RCC 7860 (cell line): ENCODE measurements around the gene ART3.

Source experiments
- DNase-seq: peaks from one replicate; pipeline ENCODE4 v3.0.0-alpha.2; 2015; ENCODE audit warnings: low spot score
- FAIRE-seq: peaks from 2 replicates; lab custom pipeline; 2012; peaks lifted over from hg19 to GRCh38; lab: Jason Lieb, UNC

Gene ART3

GRCh38 chr4:76144546-76144945 is 70.0 kb downstream of the ART3 start:
- DNase-seq (no peak), FAIRE-seq (no peak)

GRCh38 chr4:76147454-76148141 is 73.1 kb downstream of the ART3 start:
- peak; percentile 35 for FAIRE-seq
- DNase-seq: peak; percentile 63

DNA sequence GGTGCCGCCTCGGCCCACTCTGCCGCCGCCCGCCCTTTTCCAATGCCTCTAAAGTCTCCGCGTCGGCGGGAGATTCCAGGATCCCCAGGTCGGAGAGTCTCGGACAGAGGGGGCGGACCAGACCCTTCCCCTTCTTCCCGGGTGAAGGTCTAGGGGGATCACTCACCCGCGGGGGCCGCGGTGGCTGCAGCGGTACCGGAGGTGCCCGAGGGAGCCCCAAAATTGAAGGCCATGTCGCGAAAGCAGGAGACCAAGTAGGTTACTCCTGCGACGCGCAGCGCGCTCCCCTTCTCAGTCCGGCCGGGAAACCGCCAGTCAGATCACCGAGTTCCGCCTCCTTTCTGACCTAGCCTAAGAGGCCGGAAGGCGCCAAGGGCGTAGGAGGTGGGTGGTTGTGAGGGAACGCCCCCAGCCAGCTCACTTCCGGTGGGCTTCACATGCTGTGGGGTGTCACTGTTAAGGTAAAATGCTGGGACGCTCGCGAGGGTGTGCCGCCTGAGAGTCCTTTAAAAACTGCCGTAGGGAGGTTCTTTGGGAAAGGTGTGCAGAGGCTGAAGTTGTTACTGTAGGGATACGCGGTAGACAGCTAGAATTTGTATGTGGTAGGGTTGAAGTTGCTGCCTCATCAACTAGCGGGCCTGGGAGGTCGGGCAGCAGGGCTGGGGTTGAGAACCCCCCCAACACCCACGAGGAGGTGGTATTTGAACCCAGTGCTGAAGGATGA is 73.8 kb downstream of the ART3 start, which contains the start of gene NUP54:
Gene NUP54, minus strand, starts transcription at position 256 of the 724 bp plus-strand sequence. Its CDS starts 23 bp downstream, at position 233.
- DNase-seq (peak; percentile 79), FAIRE-seq (peak; percentile 66)

- FAIRE-seq (no peak), DNase-seq (no peak)
These were observed 78.8 kb downstream of the ART3 start for GRCh38 chr4:76153356-76153755.

DNA sequence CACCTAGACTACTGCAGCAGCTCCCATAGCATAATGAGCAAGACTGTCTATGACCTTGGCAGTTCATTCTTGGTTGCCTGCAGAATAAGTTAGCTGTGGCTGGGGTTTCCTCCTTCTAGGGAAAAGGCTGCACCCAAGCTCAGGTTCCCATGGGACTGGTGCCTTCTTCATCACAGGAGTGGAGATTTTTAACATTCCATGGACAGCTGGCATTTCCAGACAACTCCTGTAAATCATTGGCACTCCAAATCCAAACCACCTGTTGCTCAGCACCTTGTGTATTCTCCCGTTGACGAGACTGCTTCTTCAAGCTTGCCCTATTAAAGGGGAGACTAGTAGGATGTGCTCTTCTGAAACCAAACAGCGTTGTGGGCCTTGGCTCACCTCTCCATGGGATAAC is 81.5 kb downstream of the ART3 start:
- FAIRE-seq (no peak), DNase-seq (no peak)

DNA sequence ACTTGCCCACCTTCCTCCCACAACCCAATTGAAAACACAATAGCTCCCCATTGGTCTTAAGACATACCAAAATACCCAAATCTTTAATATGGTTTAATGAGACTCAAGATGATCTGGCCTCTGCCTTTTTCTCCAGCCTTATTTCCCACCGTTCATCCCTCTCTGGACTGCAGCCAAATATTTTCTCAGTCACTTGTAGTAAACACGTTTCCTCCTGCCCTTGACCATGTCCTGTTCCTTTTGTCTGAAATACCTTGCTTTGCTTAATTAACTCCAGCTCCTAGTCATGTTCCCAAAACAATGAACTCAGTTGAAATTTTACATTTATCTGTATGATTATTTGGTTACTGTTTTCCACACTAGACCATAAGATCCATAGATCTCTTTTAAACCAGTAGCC is 82.1 kb downstream of the ART3 start:
- FAIRE-seq (no peak), DNase-seq (no peak)

DNA sequence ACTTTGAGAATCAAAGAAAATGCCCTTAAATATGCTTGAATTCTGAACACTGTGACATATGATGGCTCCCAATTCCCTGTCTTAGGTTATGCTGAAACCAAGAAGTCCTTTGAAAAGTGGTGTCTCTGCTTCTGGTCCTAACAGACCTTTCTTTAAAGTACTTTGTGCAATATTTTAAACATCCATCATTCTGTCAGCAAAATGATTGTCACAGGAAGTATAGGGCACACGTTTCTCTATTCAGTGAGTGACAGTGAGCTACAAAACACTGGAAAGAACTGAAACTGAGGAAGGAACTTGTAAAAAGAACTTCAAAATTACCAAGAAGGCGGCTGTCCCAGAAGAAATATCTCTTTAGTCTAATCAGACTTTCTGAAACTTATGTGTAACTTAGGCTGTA is 85.8 kb downstream of the ART3 start:
- DNase-seq (no peak), FAIRE-seq (no peak)
